ENCODE measurements around the gene TRIM56. TPM values are rescaled to one million over a fixed set of nuclear protein-coding genes. Genes with fewer than 3 reads are reported as not detected.

The TRIM56 gene
- total and polyA plus RNA-seq, 2 of the 13 experiments (the other 11 are each of a cell fraction or from before 2014, with no cell fraction given), result 3.2 to 7.1 TPM

- TF ChIP-seq PATZ1 (CRISPR knock-in tag; IDR thresholded peaks at IDR 0.05) (0 out of 2 replicates have a peak, but pooled peaks have one; percentile 20), ZFP37 (CRISPR knock-in tag; IDR thresholded peaks at IDR 0.05; ENCODE audit: borderline replicate concordance) (0 out of 2 replicates have a peak, but pooled peaks have one; percentile 37), ZSCAN21 (CRISPR knock-in tag; IDR thresholded peaks at IDR 0.05; ENCODE audit: borderline replicate concordance) (0 out of 2 replicates have a peak, but pooled peaks have one; percentile 29), HOXA3 (CRISPR knock-in tag; IDR thresholded peaks at IDR 0.05) (peak; percentile 33; the same call in 1 of the 2 replicates), ZMYM2 (CRISPR knock-in tag; IDR thresholded peaks at IDR 0.05) (peak; percentile 68; the same call in 1 of the 2 replicates), CENPBD1 (CRISPR knock-in tag; IDR thresholded peaks at IDR 0.05; ENCODE audit: borderline replicate concordance, low read depth) (no peak), MIER2 (CRISPR knock-in tag; IDR thresholded peaks at IDR 0.05) (no peak), SOX13 (IDR thresholded peaks at IDR 0.05) (no peak), SOX13 (CRISPR knock-in tag; conservative IDR thresholded peaks at IDR 0.05 in 1 of 2, IDR thresholded peaks at IDR 0.05 in 1 of 2) (0 out of 4 replicates have a peak, but pooled peaks of 1 of the 2 experiments have one; percentile 4), ZMYM4 (CRISPR knock-in tag; IDR thresholded peaks at IDR 0.05) (peak; percentile 45; the same call in 1 of the 2 replicates), KLF16 (CRISPR knock-in tag; IDR thresholded peaks at IDR 0.05) (0 out of 4 replicates have a peak, but pooled peaks of 1 of the 2 experiments have one; percentile 35)
- TF ChIP-seq, protein P1, sequence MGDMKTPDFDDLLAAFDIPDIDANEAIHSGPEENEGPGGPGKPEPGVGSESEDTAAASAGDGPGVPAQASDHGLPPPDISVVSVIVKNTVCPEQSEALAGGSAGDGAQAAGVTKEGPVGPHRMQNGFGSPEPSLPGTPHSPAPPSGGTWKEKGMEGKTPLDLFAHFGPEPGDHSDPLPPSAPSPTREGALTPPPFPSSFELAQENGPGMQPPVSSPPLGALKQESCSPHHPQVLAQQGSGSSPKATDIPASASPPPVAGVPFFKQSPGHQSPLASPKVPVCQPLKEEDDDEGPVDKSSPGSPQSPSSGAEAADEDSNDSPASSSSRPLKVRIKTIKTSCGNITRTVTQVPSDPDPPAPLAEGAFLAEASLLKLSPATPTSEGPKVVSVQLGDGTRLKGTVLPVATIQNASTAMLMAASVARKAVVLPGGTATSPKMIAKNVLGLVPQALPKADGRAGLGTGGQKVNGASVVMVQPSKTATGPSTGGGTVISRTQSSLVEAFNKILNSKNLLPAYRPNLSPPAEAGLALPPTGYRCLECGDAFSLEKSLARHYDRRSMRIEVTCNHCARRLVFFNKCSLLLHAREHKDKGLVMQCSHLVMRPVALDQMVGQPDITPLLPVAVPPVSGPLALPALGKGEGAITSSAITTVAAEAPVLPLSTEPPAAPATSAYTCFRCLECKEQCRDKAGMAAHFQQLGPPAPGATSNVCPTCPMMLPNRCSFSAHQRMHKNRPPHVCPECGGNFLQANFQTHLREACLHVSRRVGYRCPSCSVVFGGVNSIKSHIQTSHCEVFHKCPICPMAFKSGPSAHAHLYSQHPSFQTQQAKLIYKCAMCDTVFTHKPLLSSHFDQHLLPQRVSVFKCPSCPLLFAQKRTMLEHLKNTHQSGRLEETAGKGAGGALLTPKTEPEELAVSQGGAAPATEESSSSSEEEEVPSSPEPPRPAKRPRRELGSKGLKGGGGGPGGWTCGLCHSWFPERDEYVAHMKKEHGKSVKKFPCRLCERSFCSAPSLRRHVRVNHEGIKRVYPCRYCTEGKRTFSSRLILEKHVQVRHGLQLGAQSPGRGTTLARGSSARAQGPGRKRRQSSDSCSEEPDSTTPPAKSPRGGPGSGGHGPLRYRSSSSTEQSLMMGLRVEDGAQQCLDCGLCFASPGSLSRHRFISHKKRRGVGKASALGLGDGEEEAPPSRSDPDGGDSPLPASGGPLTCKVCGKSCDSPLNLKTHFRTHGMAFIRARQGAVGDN (CRISPR knock-in tag; IDR thresholded peaks at IDR 0.05), result peak; percentile 45
- TF ChIP-seq, protein P2, sequence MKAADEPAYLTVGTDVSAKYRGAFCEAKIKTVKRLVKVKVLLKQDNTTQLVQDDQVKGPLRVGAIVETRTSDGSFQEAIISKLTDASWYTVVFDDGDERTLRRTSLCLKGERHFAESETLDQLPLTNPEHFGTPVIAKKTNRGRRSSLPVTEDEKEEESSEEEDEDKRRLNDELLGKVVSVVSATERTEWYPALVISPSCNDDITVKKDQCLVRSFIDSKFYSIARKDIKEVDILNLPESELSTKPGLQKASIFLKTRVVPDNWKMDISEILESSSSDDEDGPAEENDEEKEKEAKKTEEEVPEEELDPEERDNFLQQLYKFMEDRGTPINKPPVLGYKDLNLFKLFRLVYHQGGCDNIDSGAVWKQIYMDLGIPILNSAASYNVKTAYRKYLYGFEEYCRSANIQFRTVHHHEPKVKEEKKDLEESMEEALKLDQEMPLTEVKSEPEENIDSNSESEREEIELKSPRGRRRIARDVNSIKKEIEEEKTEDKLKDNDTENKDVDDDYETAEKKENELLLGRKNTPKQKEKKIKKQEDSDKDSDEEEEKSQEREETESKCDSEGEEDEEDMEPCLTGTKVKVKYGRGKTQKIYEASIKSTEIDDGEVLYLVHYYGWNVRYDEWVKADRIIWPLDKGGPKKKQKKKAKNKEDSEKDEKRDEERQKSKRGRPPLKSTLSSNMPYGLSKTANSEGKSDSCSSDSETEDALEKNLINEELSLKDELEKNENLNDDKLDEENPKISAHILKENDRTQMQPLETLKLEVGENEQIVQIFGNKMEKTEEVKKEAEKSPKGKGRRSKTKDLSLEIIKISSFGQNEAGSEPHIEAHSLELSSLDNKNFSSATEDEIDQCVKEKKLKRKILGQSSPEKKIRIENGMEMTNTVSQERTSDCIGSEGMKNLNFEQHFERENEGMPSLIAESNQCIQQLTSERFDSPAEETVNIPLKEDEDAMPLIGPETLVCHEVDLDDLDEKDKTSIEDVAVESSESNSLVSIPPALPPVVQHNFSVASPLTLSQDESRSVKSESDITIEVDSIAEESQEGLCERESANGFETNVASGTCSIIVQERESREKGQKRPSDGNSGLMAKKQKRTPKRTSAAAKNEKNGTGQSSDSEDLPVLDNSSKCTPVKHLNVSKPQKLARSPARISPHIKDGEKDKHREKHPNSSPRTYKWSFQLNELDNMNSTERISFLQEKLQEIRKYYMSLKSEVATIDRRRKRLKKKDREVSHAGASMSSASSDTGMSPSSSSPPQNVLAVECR (CRISPR knock-in tag; IDR thresholded peaks at IDR 0.05; ENCODE audit: borderline replicate concordance), result peak; percentile 49; the same call in 1 of the 2 replicates
- TF ChIP-seq, protein P3, sequence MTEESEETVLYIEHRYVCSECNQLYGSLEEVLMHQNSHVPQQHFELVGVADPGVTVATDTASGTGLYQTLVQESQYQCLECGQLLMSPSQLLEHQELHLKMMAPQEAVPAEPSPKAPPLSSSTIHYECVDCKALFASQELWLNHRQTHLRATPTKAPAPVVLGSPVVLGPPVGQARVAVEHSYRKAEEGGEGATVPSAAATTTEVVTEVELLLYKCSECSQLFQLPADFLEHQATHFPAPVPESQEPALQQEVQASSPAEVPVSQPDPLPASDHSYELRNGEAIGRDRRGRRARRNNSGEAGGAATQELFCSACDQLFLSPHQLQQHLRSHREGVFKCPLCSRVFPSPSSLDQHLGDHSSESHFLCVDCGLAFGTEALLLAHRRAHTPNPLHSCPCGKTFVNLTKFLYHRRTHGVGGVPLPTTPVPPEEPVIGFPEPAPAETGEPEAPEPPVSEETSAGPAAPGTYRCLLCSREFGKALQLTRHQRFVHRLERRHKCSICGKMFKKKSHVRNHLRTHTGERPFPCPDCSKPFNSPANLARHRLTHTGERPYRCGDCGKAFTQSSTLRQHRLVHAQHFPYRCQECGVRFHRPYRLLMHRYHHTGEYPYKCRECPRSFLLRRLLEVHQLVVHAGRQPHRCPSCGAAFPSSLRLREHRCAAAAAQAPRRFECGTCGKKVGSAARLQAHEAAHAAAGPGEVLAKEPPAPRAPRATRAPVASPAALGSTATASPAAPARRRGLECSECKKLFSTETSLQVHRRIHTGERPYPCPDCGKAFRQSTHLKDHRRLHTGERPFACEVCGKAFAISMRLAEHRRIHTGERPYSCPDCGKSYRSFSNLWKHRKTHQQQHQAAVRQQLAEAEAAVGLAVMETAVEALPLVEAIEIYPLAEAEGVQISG (CRISPR knock-in tag; IDR thresholded peaks at IDR 0.05), result peak; percentile 45; the same call in 1 of the 2 replicates
Observed at GRCh38 chr7:101094791-101095375, 9.6 kb downstream of the TRIM56 start (continued).
